SK-N-SH treated with all-trans-retinoic acid at 6 μM for 48 hours (cell line): ENCODE measurements around the gene DYNC1I1.

Source experiments
- ATAC-seq: fragments of 200-7000 bp; cut with Tn5 transposase; 3 replicates; pipeline ENCODE4 v1.9.1; 2020; ENCODE audit warnings: mild to moderate bottlenecking, moderate library complexity
- ARNTL ChIP-seq: fragments of 450-650 bp; formaldehyde crosslinking; IDR thresholded peaks from 2 replicates; pipeline ENCODE4 v1.5.0; 2020; ENCODE audit warnings: low read depth, mild to moderate bottlenecking, moderate library complexity, borderline replicate concordance
- BACH2 ChIP-seq: fragments of 250-450 bp; sonication (Bioruptor Pico); IDR thresholded peaks from 2 replicates; pipeline ENCODE4 v1.9.0; 2021; ENCODE audit warnings: mild to moderate bottlenecking, borderline replicate concordance
- CSDC2 ChIP-seq: fragments of 250-450 bp; sonication (Bioruptor Pico); IDR thresholded peaks from 2 replicates; pipeline ENCODE4 v1.5.0; 2020; ENCODE audit warnings: mild to moderate bottlenecking, moderate library complexity
- ESRRG ChIP-seq: fragments of 250-450 bp; sonication (Bioruptor Pico); IDR thresholded peaks from 2 replicates; pipeline ENCODE4 v1.6.1; 2021; ENCODE audit warnings: mild to moderate bottlenecking
- GLIS3 ChIP-seq: fragments of 250-450 bp; sonication (Bioruptor Pico); IDR thresholded peaks from 2 replicates; pipeline ENCODE4 v1.5.0; 2020; ENCODE audit warnings: mild to moderate bottlenecking, moderate library complexity
- OSR1 ChIP-seq: fragments of 250-450 bp; sonication (Bioruptor Pico); IDR thresholded peaks from 2 replicates; pipeline ENCODE4 v1.8.0; 2022; ENCODE audit warnings: moderate library complexity, mild to moderate bottlenecking, inconsistent platforms
- PPARA ChIP-seq: fragments of 250-450 bp; sonication (Bioruptor Pico); IDR thresholded peaks from 2 replicates; pipeline ENCODE4 v1.5.0; 2020; ENCODE audit warnings: mild to moderate bottlenecking, borderline replicate concordance
- RARB ChIP-seq: fragments of 250-450 bp; sonication (Bioruptor Pico); IDR thresholded peaks from 2 replicates; pipeline ENCODE4 v1.8.0; 2021; ENCODE audit warnings: mild to moderate bottlenecking, moderate library complexity
- SNAI2 ChIP-seq: fragments of 250-450 bp; sonication (Bioruptor Pico); IDR thresholded peaks from 2 replicates; pipeline ENCODE4 v1.5.0; 2020; ENCODE audit warnings: mild to moderate bottlenecking, moderate library complexity
- TCF4 ChIP-seq: fragments of 250-450 bp; sonication (Bioruptor Pico); IDR thresholded peaks from 2 replicates; pipeline ENCODE4 v1.8.0; 2021; ENCODE audit warnings: mild to moderate bottlenecking, moderate library complexity, borderline replicate concordance
- ZC3H10 ChIP-seq: fragments of 250-450 bp; sonication (Bioruptor Pico); IDR thresholded peaks from 2 replicates; pipeline ENCODE4 v1.5.1; 2021; ENCODE audit warnings: mild to moderate bottlenecking, moderate library complexity
- ZFP3 ChIP-seq: fragments of 250-450 bp; sonication (Bioruptor Pico); IDR thresholded peaks from 2 replicates; pipeline ENCODE4 v1.5.0; 2020; ENCODE audit warnings: mild to moderate bottlenecking, moderate library complexity
- ZFP30 ChIP-seq: fragments of 450-650 bp; formaldehyde crosslinking; IDR thresholded peaks from 2 replicates; pipeline ENCODE4 v1.5.0; 2022; ENCODE audit warnings: mild to moderate bottlenecking, moderate library complexity
- ZNF565 ChIP-seq: fragments of 450-650 bp; formaldehyde crosslinking; conservative IDR thresholded peaks from 2 replicates; pipeline ENCODE4 v1.5.0; 2020; ENCODE audit warnings: low read depth, mild to moderate bottlenecking, moderate library complexity
- ZNF8 ChIP-seq: fragments of 450-650 bp; formaldehyde crosslinking; IDR thresholded peaks from 2 replicates; pipeline ENCODE4 v1.5.0; 2020; ENCODE audit warnings: mild to moderate bottlenecking, moderate library complexity
- TF ChIP-seq, protein P1 (sequence below): fragments of 250-450 bp; sonication (Bioruptor Pico); IDR thresholded peaks from 2 replicates; pipeline ENCODE4 v1.5.0; 2020; ENCODE audit warnings: mild to moderate bottlenecking, moderate library complexity
- TF ChIP-seq, protein P2 (sequence below): fragments of 250-450 bp; sonication (Bioruptor Pico); IDR thresholded peaks from 2 replicates; pipeline ENCODE4 v1.5.1; 2021; ENCODE audit warnings: mild to moderate bottlenecking, moderate library complexity
- TF ChIP-seq, protein P3 (sequence below): fragments of 250-450 bp; sonication (Bioruptor Pico); IDR thresholded peaks from 2 replicates; pipeline ENCODE4 v1.5.1; 2020; ENCODE audit warnings: low read depth, mild to moderate bottlenecking, moderate library complexity
- TF ChIP-seq, protein P4 (sequence below): fragments of 250-450 bp; sonication (Bioruptor Pico); IDR thresholded peaks from 2 replicates; pipeline ENCODE4 v1.8.0; 2020; ENCODE audit warnings: mild to moderate bottlenecking, moderate library complexity, borderline replicate concordance

Gene DYNC1I1

DNA sequence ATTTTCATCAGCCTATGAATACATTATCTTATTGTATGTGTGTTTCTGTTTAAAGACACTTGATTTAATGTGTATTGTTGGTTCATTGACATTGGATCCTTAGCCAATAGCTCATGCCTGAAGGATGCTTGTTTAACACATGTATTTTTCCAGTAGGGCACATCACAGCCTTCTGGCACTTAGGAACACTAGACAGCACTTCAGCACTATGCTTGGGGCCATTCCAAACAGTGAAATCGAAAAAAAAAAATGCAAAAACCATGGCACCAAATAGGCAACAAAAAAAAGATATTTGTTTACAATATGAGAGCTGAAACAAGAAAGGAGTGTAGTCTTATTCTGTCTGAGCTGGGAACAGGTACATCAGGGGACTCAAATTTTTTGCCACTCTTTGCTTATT is 286.7 kb downstream of the DYNC1I1 start (continued):
- TF ChIP-seq TCF4 (CRISPR knock-in tag) (no peak), GLIS3 (no peak), RARB (CRISPR knock-in tag) (no peak), ZC3H10 (CRISPR knock-in tag) (no peak), ZNF565 (CRISPR knock-in tag) (no peak), OSR1 (CRISPR knock-in tag) (no peak), CSDC2 (CRISPR knock-in tag) (no peak), PPARA (CRISPR knock-in tag) (no peak)
- TF ChIP-seq, protein P1, sequence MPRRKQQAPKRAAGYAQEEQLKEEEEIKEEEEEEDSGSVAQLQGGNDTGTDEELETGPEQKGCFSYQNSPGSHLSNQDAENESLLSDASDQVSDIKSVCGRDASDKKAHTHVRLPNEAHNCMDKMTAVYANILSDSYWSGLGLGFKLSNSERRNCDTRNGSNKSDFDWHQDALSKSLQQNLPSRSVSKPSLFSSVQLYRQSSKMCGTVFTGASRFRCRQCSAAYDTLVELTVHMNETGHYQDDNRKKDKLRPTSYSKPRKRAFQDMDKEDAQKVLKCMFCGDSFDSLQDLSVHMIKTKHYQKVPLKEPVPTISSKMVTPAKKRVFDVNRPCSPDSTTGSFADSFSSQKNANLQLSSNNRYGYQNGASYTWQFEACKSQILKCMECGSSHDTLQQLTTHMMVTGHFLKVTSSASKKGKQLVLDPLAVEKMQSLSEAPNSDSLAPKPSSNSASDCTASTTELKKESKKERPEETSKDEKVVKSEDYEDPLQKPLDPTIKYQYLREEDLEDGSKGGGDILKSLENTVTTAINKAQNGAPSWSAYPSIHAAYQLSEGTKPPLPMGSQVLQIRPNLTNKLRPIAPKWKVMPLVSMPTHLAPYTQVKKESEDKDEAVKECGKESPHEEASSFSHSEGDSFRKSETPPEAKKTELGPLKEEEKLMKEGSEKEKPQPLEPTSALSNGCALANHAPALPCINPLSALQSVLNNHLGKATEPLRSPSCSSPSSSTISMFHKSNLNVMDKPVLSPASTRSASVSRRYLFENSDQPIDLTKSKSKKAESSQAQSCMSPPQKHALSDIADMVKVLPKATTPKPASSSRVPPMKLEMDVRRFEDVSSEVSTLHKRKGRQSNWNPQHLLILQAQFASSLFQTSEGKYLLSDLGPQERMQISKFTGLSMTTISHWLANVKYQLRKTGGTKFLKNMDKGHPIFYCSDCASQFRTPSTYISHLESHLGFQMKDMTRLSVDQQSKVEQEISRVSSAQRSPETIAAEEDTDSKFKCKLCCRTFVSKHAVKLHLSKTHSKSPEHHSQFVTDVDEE (CRISPR knock-in tag) = no peak

DNA sequence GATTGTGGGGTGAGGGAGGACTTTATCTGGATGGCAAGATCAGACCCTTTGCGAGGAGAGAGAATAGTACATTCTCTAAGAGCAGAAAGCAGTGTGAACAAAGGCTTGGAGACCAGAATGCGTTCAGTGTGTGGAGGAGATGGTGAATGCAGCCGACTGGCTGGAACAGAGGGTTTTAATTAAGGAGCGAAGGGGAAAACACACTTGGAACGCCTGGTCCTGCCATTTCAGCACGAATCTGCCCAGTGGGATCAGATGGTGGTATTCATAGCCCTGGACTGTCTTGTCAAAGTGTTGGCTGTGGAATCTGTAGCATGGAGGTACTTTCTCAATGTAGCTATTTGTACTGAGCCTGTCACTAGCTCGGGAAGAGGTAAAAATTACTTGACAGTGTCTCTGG is 288.7 kb downstream of the DYNC1I1 start:
- ATAC-seq = peak; percentile 57
- no peak for TF ChIP-seq PPARA (CRISPR knock-in tag)
- TF ChIP-seq TCF4 (CRISPR knock-in tag) = peak; percentile 65
- peak; percentile 76; the same call in 1 of the 2 replicates for TF ChIP-seq ZNF8 (CRISPR knock-in tag)

DNA sequence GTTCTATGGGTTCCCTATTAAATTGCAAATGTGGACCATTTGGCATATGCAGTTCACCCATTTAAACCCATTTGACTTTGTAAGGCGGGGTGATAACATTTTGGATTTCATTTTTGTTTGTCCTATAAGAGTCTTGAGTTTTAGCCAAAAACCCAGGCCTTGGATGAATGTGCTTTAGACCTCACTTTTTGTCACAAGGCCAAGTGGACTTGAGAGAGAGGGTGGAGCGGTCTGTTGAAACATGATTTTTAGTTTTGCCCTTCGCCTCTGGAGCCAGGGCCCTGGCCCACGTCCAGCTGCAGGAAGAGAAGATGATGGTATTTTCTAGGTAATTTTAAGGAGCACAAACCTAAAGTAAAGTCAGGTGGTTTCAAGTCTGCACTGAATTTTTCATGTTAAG is 289.5 kb downstream of the DYNC1I1 start:
- TF ChIP-seq ESRRG (CRISPR knock-in tag) = no peak
- no peak for TF ChIP-seq ZFP3
- no peak for TF ChIP-seq ARNTL
- TF ChIP-seq GLIS3 = no peak
- no peak for TF ChIP-seq ZFP30
- TF ChIP-seq CSDC2 (CRISPR knock-in tag) = no peak
- no peak for TF ChIP-seq SNAI2 (CRISPR knock-in tag)
- TF ChIP-seq, protein P2, sequence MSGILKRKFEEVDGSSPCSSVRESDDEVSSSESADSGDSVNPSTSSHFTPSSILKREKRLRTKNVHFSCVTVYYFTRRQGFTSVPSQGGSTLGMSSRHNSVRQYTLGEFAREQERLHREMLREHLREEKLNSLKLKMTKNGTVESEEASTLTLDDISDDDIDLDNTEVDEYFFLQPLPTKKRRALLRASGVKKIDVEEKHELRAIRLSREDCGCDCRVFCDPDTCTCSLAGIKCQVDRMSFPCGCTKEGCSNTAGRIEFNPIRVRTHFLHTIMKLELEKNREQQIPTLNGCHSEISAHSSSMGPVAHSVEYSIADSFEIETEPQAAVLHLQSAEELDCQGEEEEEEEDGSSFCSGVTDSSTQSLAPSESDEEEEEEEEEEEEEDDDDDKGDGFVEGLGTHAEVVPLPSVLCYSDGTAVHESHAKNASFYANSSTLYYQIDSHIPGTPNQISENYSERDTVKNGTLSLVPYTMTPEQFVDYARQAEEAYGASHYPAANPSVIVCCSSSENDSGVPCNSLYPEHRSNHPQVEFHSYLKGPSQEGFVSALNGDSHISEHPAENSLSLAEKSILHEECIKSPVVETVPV = no peak
- TF ChIP-seq, protein P3, sequence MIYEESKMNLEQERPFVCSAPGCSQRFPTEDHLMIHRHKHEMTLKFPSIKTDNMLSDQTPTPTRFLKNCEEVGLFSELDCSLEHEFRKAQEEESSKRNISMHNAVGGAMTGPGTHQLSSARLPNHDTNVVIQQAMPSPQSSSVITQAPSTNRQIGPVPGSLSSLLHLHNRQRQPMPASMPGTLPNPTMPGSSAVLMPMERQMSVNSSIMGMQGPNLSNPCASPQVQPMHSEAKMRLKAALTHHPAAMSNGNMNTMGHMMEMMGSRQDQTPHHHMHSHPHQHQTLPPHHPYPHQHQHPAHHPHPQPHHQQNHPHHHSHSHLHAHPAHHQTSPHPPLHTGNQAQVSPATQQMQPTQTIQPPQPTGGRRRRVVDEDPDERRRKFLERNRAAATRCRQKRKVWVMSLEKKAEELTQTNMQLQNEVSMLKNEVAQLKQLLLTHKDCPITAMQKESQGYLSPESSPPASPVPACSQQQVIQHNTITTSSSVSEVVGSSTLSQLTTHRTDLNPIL = no peak
- TF ChIP-seq PPARA (CRISPR knock-in tag) = no peak
- no peak for TF ChIP-seq RARB (CRISPR knock-in tag)
- ATAC-seq = no peak

DNA sequence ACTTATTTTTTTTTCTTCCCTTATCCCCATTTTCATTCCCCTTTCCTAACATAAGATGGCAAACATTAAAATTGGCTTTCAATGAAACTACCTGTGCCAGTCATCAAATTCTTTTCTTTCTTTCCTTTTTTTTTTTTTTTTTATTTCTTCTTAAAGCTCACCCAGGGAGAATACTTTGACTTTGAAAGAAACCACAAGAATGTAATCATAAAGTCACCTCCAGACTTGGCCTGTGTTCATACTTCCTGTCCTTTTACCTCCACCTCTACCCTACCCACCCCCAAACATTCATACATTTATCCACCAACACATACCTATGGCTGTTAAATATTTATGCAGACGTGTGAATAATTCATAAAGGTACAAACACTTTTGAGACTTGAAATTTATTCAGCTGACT is 295.0 kb downstream of the DYNC1I1 start:
- no peak for ATAC-seq
- no peak for TF ChIP-seq TCF4 (CRISPR knock-in tag)
- TF ChIP-seq ZFP30 = no peak
- TF ChIP-seq, protein P4, sequence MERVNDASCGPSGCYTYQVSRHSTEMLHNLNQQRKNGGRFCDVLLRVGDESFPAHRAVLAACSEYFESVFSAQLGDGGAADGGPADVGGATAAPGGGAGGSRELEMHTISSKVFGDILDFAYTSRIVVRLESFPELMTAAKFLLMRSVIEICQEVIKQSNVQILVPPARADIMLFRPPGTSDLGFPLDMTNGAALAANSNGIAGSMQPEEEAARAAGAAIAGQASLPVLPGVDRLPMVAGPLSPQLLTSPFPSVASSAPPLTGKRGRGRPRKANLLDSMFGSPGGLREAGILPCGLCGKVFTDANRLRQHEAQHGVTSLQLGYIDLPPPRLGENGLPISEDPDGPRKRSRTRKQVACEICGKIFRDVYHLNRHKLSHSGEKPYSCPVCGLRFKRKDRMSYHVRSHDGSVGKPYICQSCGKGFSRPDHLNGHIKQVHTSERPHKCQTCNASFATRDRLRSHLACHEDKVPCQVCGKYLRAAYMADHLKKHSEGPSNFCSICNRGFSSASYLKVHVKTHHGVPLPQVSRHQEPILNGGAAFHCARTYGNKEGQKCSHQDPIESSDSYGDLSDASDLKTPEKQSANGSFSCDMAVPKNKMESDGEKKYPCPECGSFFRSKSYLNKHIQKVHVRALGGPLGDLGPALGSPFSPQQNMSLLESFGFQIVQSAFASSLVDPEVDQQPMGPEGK = no peak
- TF ChIP-seq, protein P3 = no peak
- no peak for TF ChIP-seq OSR1 (CRISPR knock-in tag)
- TF ChIP-seq BACH2 (CRISPR knock-in tag) = no peak
- TF ChIP-seq, protein P1 (CRISPR knock-in tag) = no peak
- no peak for TF ChIP-seq CSDC2 (CRISPR knock-in tag)
- TF ChIP-seq PPARA (CRISPR knock-in tag) = no peak
- TF ChIP-seq GLIS3 = no peak
